ENCODE results near the gene MADD.
A peak's percentile ranks its signal among the peaks of the same experiment; 100 is the strongest.

MADD gene

GRCh38 chr11:47253660-47254059 lies 16.3 kb upstream of the MADD start:
- no peak for DNase-seq

GRCh38 chr11:47254386-47254785 lies 15.5 kb upstream of the MADD start:
- DNase-seq, result no peak

GRCh38 chr11:47256374-47256773 lies 13.6 kb upstream of the MADD start:
- DNase-seq, result no peak

- no peak for DNase-seq
Observed at GRCh38 chr11:47257177-47257516, 12.8 kb upstream of the MADD start.

GRCh38 chr11:47257517-47258316 lies 12.2 kb upstream of the MADD start, which contains the start of gene NR1H3:
Gene NR1H3, plus strand, starts transcription at chr11:47257996. Its CDS starts 1,221 bp downstream, at chr11:47259217.
- peak; percentile 62 for DNase-seq

- no peak for DNase-seq
Observed at GRCh38 chr11:47258317-47258902, 11.5 kb upstream of the MADD start.

GRCh38 chr11:47259232-47259977 lies 10.5 kb upstream of the MADD start:
- peak; percentile 59 for DNase-seq

GRCh38 chr11:47260366-47260765 lies 9.6 kb upstream of the MADD start:
- DNase-seq, result no peak

GRCh38 chr11:47261291-47261800 lies 8.6 kb upstream of the MADD start:
- DNase-seq, result peak; percentile 66

GRCh38 chr11:47264119-47264518 lies 5.8 kb upstream of the MADD start:
- no peak for DNase-seq

- DNase-seq, result no peak
Observed at GRCh38 chr11:47264521-47264920, 5.4 kb upstream of the MADD start.

GRCh38 chr11:47267876-47268275 lies 2.1 kb upstream of the MADD start:
- no peak for DNase-seq

GRCh38 chr11:47268448-47269001 lies 1.4 kb upstream of the MADD start:
- DNase-seq, result no peak

- DNase-seq, result peak; percentile 92
Observed at GRCh38 chr11:47269002-47269828, 718 bp upstream of the MADD start.

- peak; percentile 47 for DNase-seq
Observed at GRCh38 chr11:47270331-47271271, 668 bp downstream of the MADD start.

GRCh38 chr11:47271328-47271727 lies 1.4 kb downstream of the MADD start:
- peak; percentile 29 for DNase-seq

GRCh38 chr11:47271961-47272661 lies 2.2 kb downstream of the MADD start:
- peak; percentile 91 for DNase-seq

GRCh38 chr11:47272706-47273105 lies 2.8 kb downstream of the MADD start:
- DNase-seq, result peak; percentile 43

GRCh38 chr11:47274495-47275235 lies 4.7 kb downstream of the MADD start:
- DNase-seq, result no peak

- no peak for DNase-seq
Observed at GRCh38 chr11:47276923-47277322, 7.0 kb downstream of the MADD start.
